HepG2 (cell line): ENCODE data around the gene NOP58. TPM values are rescaled to one million over a fixed set of nuclear protein-coding genes. Genes with fewer than 3 reads are reported as not detected.

Source experiments
- ATAC-seq: fragments of 200-7000 bp; cut with Tn5 transposase; 3 replicates; pipeline ENCODE4 v1.9.1; 2020; ENCODE audit warnings: mild to moderate bottlenecking, moderate library complexity
- BruUV-seq: library from RNA; stranded (reverse); fragments of 400-500 nt; replicated peaks from 2 replicates; lab custom pipeline; 2021; lab: Mats Ljungman, UMichigan
- CTCF ChIA-PET: fragments of 300-600 bp; formaldehyde crosslinking; extraction: SDS; loops from one replicate; lab custom pipeline; 2021; ENCODE audit warnings: low total read pairs, inconsistent platforms, low intra/inter-chr PET ratio; lab: Yijun Ruan, JAX
- POLR2A ChIA-PET: fragments of 350-600 bp; sonication (Branson Sonifier 250); formaldehyde crosslinking; loops from one replicate; lab custom pipeline; 2020; ENCODE audit warnings: antibody characterized with exemption, inconsistent platforms; lab: Yijun Ruan, JAX
- DNase-seq: peaks from one replicate; pipeline ENCODE4 v3.0.0-alpha.2; 2015; ENCODE audit warnings: low spot score
- FAIRE-seq: peaks from 3 replicates; lab custom pipeline; 2011; peaks lifted over from hg19 to GRCh38; lab: Jason Lieb, UNC
- H2AFZ ChIP-seq: one replicate; pipeline ENCODE4 v1.6.1; 2011; ENCODE audit warnings: low read length, inconsistent platforms
- H3K27ac ChIP-seq: fragments of 300-600 bp; 3 replicates; pipeline ENCODE4 v1.8.0; 2011; ENCODE audit warnings: mixed run types, mild to moderate bottlenecking, mixed read lengths, low read length, inconsistent platforms; ENCODE audit not compliant: insufficient read depth; ENCODE audit errors: extremely low read length
- H3K27me3 ChIP-seq, 2 experiments: fragments of 200-600 bp in 1 of 2; 2 replicates in 1 of 2; 3 replicates in 1 of 2; pipeline versions ENCODE4 v1.6.0 to v1.8.0; 2011; ENCODE audit warnings: low read length in 2 of 2, mild to moderate bottlenecking in 2 of 2, moderate library complexity in 2 of 2, inconsistent platforms in 1 of 2; ENCODE audit not compliant: insufficient read depth in 2 of 2, control insufficient read depth in 1 of 2
- H3K36me3 ChIP-seq, 2 experiments: fragments of 200-600 bp in 1 of 2; replicated peaks in 1 of 2; 2 replicates in 1 of 2; 3 replicates in 1 of 2; pipeline versions ENCODE4 v1.5.1 to v1.8.0; 2011; ENCODE audit warnings: low read length in 2 of 2, inconsistent platforms in 1 of 2; ENCODE audit not compliant: insufficient read depth in 2 of 2, control insufficient read depth in 1 of 2
- H3K4me1 ChIP-seq: 2 replicates; pipeline ENCODE4 v1.5.1; 2012; ENCODE audit warnings: low read length, inconsistent platforms; ENCODE audit not compliant: insufficient read depth
- H3K4me2 ChIP-seq: 2 replicates; pipeline ENCODE4 v1.6.0; 2011; ENCODE audit warnings: low read depth, low read length, inconsistent platforms
- H3K4me3 ChIP-seq, 3 experiments: fragments of 200-600 bp in 1 of 3; sonication (generic), shearing (Covaris generic) in 1 of 3; replicated peaks in 1 of 3; 2 replicates each; pipeline ENCODE4 v1.5.1; 2011 to 2016; ENCODE audit warnings: low read length in 3 of 3, inconsistent platforms in 2 of 3, low read depth in 2 of 3, mild to moderate bottlenecking in 2 of 3, control low read depth in 1 of 3, mixed read lengths in 1 of 3; ENCODE audit not compliant: insufficient read depth in 1 of 3
- H3K79me2 ChIP-seq: one replicate; pipeline ENCODE4 v1.6.1; 2011; ENCODE audit warnings: low read length, inconsistent platforms; ENCODE audit not compliant: insufficient read depth
- H3K9ac ChIP-seq: 2 replicates; pipeline ENCODE4 v1.6.0; 2011; ENCODE audit warnings: mild to moderate bottlenecking, low read depth, low read length, inconsistent platforms; ENCODE audit not compliant: insufficient read depth
- H3K9me3 ChIP-seq: 2 replicates; pipeline ENCODE4 v1.5.1; 2012; ENCODE audit warnings: mild to moderate bottlenecking, low read length
- H4K20me1 ChIP-seq: 2 replicates; pipeline ENCODE4 v1.6.0; 2011; ENCODE audit warnings: inconsistent platforms, mild to moderate bottlenecking, low read length, moderate library complexity; ENCODE audit not compliant: insufficient read depth
- EP300 ChIP-seq, 3 experiments: sonication (generic) in 1 of 3; formaldehyde crosslinking in 1 of 3; IDR thresholded peaks; 2 replicates each; pipeline versions ENCODE4 v1.5.1 to v1.6.1; 2011 to 2020; ENCODE audit warnings: low read depth in 2 of 3, low read length in 2 of 3, borderline replicate concordance in 1 of 3, improper control_type of control experiment in 1 of 3, mild to moderate bottlenecking in 1 of 3, missing genetic modification reagents in 1 of 3, moderate library complexity in 1 of 3
- HOXD1 ChIP-seq: sonication (generic); formaldehyde crosslinking; IDR thresholded peaks from 2 replicates; pipeline ENCODE4 v1.5.0; 2020; ENCODE audit warnings: missing genetic modification reagents
- IKZF1 ChIP-seq: fragments of 450-650 bp; IDR thresholded peaks from 2 replicates; pipeline ENCODE4 v1.7.1; 2016
- JDP2 ChIP-seq: sonication (generic); formaldehyde crosslinking; IDR thresholded peaks from 2 replicates; pipeline ENCODE4 v1.8.1; 2022; ENCODE audit warnings: missing genetic modification reagents, borderline replicate concordance
- ZBTB20 ChIP-seq: sonication (generic); formaldehyde crosslinking; IDR thresholded peaks from 2 replicates; pipeline ENCODE4 v1.8.1; 2023; ENCODE audit warnings: missing genetic modification reagents, low read depth, mild to moderate bottlenecking, borderline replicate concordance
- ZKSCAN1 ChIP-seq: fragments of 150-350 bp; IDR thresholded peaks from 2 replicates; pipeline ENCODE4 v1.6.1; 2014; ENCODE audit warnings: low read length
- ZNF34 ChIP-seq: sonication (generic); formaldehyde crosslinking; IDR thresholded peaks from 2 replicates; pipeline ENCODE4 v1.4.0; 2020; ENCODE audit warnings: mild to moderate bottlenecking, missing genetic modification reagents, borderline replicate concordance
- WGBS: methylation state at CpG from one replicate; pipeline ENCODE4 v1.1.6; 2017; ENCODE audit warnings: low lambda C conversion rate; 5-methylcytosine and 5-hydroxymethylcytosine counted together
- in situ Hi-C: cut with HindIII; loops from 2 replicates; pipeline ENCODE4 v1.10.0; 2017; ENCODE audit warnings: low pct_unique_long_range_greater_than_20kb; ENCODE audit not compliant: extremely low pct_ligation_motif_present
- intact Hi-C: fragments of 100-400 bp; cut with micrococcal nuclease; formaldehyde crosslinking; loops from one replicate; pipeline ENCODE4 v1.10.0; 2022; ENCODE audit not compliant: unreplicated experiment
- polyA plus RNA-seq, 8 experiments: library from polyadenylated mRNA; depleted of rRNA in 3 of 8; stranded (reverse) in 7 of 8; unstranded in 1 of 8; fragments of >200 nt; fragmentation: Illumina TruSeq in 4 of 8; extraction: Trizol in 4 of 8; gene quantifications; 2 replicates each; pipeline versions ENCODE4 v1.2.1 to v1.2.3, GENCODE V29; 2011 to 2016; ENCODE audit warnings: low read depth in 4 of 8, missing spikeins in 1 of 8, mixed read lengths in 1 of 8; ENCODE audit not compliant: insufficient read depth in 1 of 8
- total RNA-seq, 5 experiments: library from RNA; depleted of rRNA; stranded (reverse); fragments of >200 nt; fragmentation: Illumina TruSeq; extraction: Trizol; gene quantifications; 2 replicates each; pipeline ENCODE4 v1.2.3, GENCODE V29; 2016; ENCODE audit warnings: low read depth in 1 of 5
- TF ChIP-seq, protein P1 (sequence below): sonication (generic); formaldehyde crosslinking; conservative IDR thresholded peaks from 2 replicates; pipeline ENCODE4 v1.4.0; 2020; ENCODE audit warnings: mild to moderate bottlenecking, missing genetic modification reagents, moderate library complexity
- TF ChIP-seq, protein P2 (sequence below), 2 experiments: fragments of 450-650 bp in 1 of 2; sonication (generic) in 1 of 2; formaldehyde crosslinking; IDR thresholded peaks; 2 replicates each; pipeline versions ENCODE4 v1.5.0 to v1.8.0; 2020 to 2022; ENCODE audit warnings: mild to moderate bottlenecking in 1 of 2, missing genetic modification reagents in 1 of 2

Gene NOP58
- total and polyA plus RNA-seq, 2 of the 13 experiments (the other 11 are each of a cell fraction or from before 2014, with no cell fraction given) = 74.9 to 203 TPM

DNA sequence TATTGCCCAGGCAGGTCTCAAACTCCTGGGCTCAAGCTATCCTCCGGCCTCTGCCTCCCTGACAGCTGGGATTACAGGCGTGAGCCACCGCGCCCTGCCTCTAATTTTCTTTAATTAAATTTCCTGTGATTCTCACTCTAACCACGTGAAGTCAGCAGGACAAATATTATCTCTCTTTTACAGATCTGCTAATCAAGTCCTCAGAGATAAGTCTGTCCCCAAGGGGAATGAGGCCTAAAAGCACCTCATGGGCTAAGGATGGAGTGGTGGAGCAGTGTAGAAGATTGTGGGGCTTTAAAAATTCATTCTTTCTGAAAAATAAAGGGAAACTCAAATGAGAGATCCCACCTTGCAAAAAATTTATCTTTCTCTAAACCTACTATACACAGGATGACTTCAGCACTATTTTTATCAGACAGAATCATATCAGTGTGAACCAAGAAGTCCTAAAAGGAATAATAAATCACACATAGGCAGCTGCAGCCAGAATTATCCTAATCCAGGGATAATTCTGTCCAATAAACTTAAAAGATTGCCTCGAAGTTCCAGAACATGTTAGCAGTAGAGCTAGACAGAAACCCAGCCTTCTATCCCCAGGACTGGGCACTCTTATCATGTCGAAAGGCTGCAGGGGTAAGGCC lies 72.3 kb downstream of the NOP58 start:
- Histone ChIP-seq H3K27ac (no peak overlapping the region), H3K4me2 (no peak overlapping the region), H3K9ac (no peak overlapping the region), H3K4me3 (no peak overlapping the region), H3K4me1 (peaks cover 9% of the 10 kb centered on the region), H3K36me3 (no peaks in the 10 kb centered on the region), H3K79me2 (no peaks in the 10 kb centered on the region), H2AFZ (no peak overlapping the region), H3K9me3 (no peaks in the 10 kb centered on the region), H4K20me1 (no peaks in the 10 kb centered on the region), H3K27me3 (no peaks in the 10 kb centered on the region)
- ATAC-seq (no peak), FAIRE-seq (no peak), DNase-seq (no peak)
- ChIA-PET CTCF (no interaction called here), POLR2A (no interaction called here)
- BruUV-seq = no TSS peak
- in situ Hi-C loops (no loop called here), intact Hi-C loops (no loop called here)
- TF ChIP-seq JDP2 (CRISPR knock-in tag) (no peak), IKZF1 (no peak), HOXD1 (no peak)
- WGBS = 65% methylated on average over 7 of the region's 7 CpGs

DNA sequence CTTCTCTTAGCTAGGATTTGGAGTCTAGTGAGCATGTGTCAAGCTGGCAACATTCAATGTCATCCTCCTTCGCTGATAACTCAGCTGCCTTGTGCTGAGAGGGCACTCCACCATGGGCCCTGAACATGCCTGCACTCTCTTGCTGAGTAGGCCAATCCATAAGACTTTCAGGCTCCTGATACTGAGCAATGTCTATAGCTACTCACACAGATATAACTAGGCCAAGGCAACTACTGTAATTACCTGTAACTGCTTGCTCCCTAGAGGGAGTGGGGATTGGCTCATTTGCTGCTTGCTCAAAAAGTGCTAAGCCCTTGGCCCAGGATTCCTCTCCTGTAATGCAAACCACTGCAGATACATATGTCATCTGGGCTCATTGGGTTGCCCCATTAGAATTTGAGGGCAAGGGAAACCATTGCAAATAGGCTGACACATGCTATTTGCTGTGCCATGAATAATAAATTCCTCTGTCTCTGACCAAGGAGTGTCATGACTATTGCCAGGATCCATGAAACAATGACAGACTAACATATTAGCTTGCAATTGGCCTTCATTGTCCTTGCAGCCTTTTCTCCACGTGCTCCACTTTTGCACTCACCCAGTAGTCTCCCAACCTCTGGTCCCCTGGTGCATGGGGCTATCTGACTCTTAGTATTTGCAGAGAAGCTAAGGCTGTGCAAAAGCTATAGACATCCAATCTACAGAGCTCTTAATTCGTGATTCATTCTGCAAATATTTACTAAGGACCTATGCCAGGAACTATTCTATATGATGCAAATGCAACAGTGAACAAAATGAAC lies 73.7 kb downstream of the NOP58 start:
- BruUV-seq = no TSS peak
- Histone ChIP-seq H4K20me1 (no peaks in the 10 kb centered on the region), H3K79me2 (no peaks in the 10 kb centered on the region), H3K4me1 (peaks cover 9% of the 10 kb centered on the region), H3K27me3 (no peaks in the 10 kb centered on the region), H3K36me3 (no peaks in the 10 kb centered on the region), H3K4me2 (no peak overlapping the region), H3K27ac (no peak overlapping the region), H2AFZ (no peak overlapping the region), H3K9me3 (no peaks in the 10 kb centered on the region), H3K9ac (no peak overlapping the region), H3K4me3 (no peak overlapping the region)
- ATAC-seq = peak; percentile 95
- peak; percentile 68 for FAIRE-seq
- ChIA-PET POLR2A (interaction anchor here (1.0 kb wide), 2 partner anchors 29 to 37 kb away, joined by 3 read pairs; partner anchors contain the start of gene BMPR2), CTCF (no interaction called here)
- in situ Hi-C loops (no loop called here), intact Hi-C loops (no loop called here)
- WGBS = 33% methylated on average over 3 of the region's 3 CpGs
- DNase-seq = peak; percentile 87
- TF ChIP-seq ZKSCAN1 (no peak), ZNF34 (CRISPR knock-in tag) (no peak), EP300 (IDR thresholded peaks at IDR 0.05; ENCODE audit: low read depth in 2 of 2, low read length in 2 of 2) (peak in 1 of 2 experiments; percentile 47; a peak in 2 of 4 replicates), EP300 (CRISPR knock-in tag; IDR thresholded peaks at IDR 0.05; ENCODE audit: borderline replicate concordance) (no peak), ZBTB20 (CRISPR knock-in tag) (peak; percentile 84; the same call in 1 of the 2 replicates)
- TF ChIP-seq, protein P1, sequence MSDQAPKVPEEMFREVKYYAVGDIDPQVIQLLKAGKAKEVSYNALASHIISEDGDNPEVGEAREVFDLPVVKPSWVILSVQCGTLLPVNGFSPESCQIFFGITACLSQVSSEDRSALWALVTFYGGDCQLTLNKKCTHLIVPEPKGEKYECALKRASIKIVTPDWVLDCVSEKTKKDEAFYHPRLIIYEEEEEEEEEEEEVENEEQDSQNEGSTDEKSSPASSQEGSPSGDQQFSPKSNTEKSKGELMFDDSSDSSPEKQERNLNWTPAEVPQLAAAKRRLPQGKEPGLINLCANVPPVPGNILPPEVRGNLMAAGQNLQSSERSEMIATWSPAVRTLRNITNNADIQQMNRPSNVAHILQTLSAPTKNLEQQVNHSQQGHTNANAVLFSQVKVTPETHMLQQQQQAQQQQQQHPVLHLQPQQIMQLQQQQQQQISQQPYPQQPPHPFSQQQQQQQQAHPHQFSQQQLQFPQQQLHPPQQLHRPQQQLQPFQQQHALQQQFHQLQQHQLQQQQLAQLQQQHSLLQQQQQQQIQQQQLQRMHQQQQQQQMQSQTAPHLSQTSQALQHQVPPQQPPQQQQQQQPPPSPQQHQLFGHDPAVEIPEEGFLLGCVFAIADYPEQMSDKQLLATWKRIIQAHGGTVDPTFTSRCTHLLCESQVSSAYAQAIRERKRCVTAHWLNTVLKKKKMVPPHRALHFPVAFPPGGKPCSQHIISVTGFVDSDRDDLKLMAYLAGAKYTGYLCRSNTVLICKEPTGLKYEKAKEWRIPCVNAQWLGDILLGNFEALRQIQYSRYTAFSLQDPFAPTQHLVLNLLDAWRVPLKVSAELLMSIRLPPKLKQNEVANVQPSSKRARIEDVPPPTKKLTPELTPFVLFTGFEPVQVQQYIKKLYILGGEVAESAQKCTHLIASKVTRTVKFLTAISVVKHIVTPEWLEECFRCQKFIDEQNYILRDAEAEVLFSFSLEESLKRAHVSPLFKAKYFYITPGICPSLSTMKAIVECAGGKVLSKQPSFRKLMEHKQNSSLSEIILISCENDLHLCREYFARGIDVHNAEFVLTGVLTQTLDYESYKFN (CRISPR knock-in tag) = 0 out of 2 replicates have a peak, but pooled peaks have one; percentile 20
- TF ChIP-seq, protein P2, sequence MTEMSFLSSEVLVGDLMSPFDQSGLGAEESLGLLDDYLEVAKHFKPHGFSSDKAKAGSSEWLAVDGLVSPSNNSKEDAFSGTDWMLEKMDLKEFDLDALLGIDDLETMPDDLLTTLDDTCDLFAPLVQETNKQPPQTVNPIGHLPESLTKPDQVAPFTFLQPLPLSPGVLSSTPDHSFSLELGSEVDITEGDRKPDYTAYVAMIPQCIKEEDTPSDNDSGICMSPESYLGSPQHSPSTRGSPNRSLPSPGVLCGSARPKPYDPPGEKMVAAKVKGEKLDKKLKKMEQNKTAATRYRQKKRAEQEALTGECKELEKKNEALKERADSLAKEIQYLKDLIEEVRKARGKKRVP (CRISPR knock-in tag; IDR thresholded peaks at IDR 0.05) = peak in 1 of 2 experiments; percentile 84; a peak in 2 of 4 replicates
